HCT116 (cell line): ENCODE results near the gene KPRP.

Source experiments
- CTCF ChIP-seq, 3 experiments: fragments of 200-600 bp in 1 of 3; sonication (generic) in 1 of 3; IDR thresholded peaks in 2 of 3; conservative IDR thresholded peaks in 1 of 3; 2 replicates each; pipeline ENCODE4 v1.5.1; 2012 to 2017; ENCODE audit warnings: low read depth in 2 of 3, low read length in 2 of 3, antibody characterized with exemption in 1 of 3, borderline replicate concordance in 1 of 3, control low read depth in 1 of 3, mild to moderate bottlenecking in 1 of 3, mixed read lengths in 1 of 3, mixed run types in 1 of 3, moderate library complexity in 1 of 3; ENCODE audit not compliant: insufficient read depth in 1 of 3
- EZH2 ChIP-seq: fragments of 200-600 bp; sonication (generic); IDR thresholded peaks from 2 replicates; pipeline ENCODE4 v1.6.1; 2017; ENCODE audit warnings: antibody characterized with exemption, mixed run types
- EZH2phosphoT487 ChIP-seq: fragments of 200-600 bp; IDR thresholded peaks from 2 replicates; pipeline ENCODE4 v1.6.1; 2018; ENCODE audit warnings: antibody characterized with exemption, borderline replicate concordance
- JUND ChIP-seq: IDR thresholded peaks from 2 replicates; pipeline ENCODE4 v1.6.1; 2012
- MAX ChIP-seq: IDR thresholded peaks from 2 replicates; pipeline ENCODE4 v1.6.1; 2012
- POLR2A ChIP-seq: IDR thresholded peaks from 2 replicates; pipeline ENCODE4 v1.7.0; 2011; ENCODE audit warnings: borderline replicate concordance; ENCODE audit not compliant: insufficient read depth, insufficient read length; ENCODE audit errors: extremely low read depth
- POLR2AphosphoS5 ChIP-seq: IDR thresholded peaks from 2 replicates; pipeline ENCODE4 v1.6.1; 2011; ENCODE audit warnings: mild to moderate bottlenecking, low read depth, low read length, moderate library complexity
- RAD21 ChIP-seq: IDR thresholded peaks from 2 replicates; pipeline ENCODE4 v1.6.1; 2012; ENCODE audit warnings: low read depth, mild to moderate bottlenecking
- REST ChIP-seq: IDR thresholded peaks from 2 replicates; pipeline ENCODE4 v1.6.1; 2012; ENCODE audit warnings: low read depth
- SP1 ChIP-seq: IDR thresholded peaks from 2 replicates; pipeline ENCODE4 v1.6.1; 2012; ENCODE audit warnings: low read depth
- SRF ChIP-seq: IDR thresholded peaks from 2 replicates; pipeline ENCODE4 v1.6.1; 2012; ENCODE audit warnings: low read depth
- ZFX ChIP-seq: fragments of 450-650 bp; IDR thresholded peaks from 2 replicates; pipeline ENCODE4 v1.6.1; 2017

GRCh38 chr1:152796421-152796820, 38.6 kb downstream of the KPRP start, which contains the start of gene LCE1D:
- TF ChIP-seq MAX: no peak
- no peak for TF ChIP-seq POLR2AphosphoS5
- TF ChIP-seq CTCF (IDR thresholded peaks at IDR 0.05 in 2 of 3, conservative IDR thresholded peaks at IDR 0.05 in 1 of 3; ENCODE audit: borderline replicate concordance in 1 of 3, insufficient read depth in 1 of 3, low read depth in 2 of 3, low read length in 2 of 3): no peak
- no peak for TF ChIP-seq SP1
- TF ChIP-seq RAD21: no peak
- no peak for TF ChIP-seq EZH2
- TF ChIP-seq SRF: no peak
- no peak for TF ChIP-seq JUND
- no peak for TF ChIP-seq EZH2phosphoT487
- TF ChIP-seq POLR2A: no peak
- no peak for TF ChIP-seq REST
- TF ChIP-seq ZFX: no peak
